Ishikawa (cell line): Measurements from ENCODE around the gene CPA5.

ENCODE experiments used
- CEBPB ChIP-seq: IDR thresholded peaks from 2 replicates; pipeline ENCODE4 v1.6.1; 2012
- CREB1 ChIP-seq: IDR thresholded peaks from 2 replicates; pipeline ENCODE4 v1.6.1; 2012; ENCODE audit warnings: low read depth
- EP300 ChIP-seq: IDR thresholded peaks from 2 replicates; pipeline ENCODE4 v1.6.1; 2012; ENCODE audit warnings: borderline replicate concordance
- MAX ChIP-seq: IDR thresholded peaks from 2 replicates; pipeline ENCODE4 v1.6.1; 2012
- NFIC ChIP-seq: IDR thresholded peaks from 2 replicates; pipeline ENCODE4 v1.6.1; 2012
- RAD21 ChIP-seq: IDR thresholded peaks from 2 replicates; pipeline ENCODE4 v1.6.1; 2012; ENCODE audit warnings: low read depth
- ZBTB7A ChIP-seq: IDR thresholded peaks from 2 replicates; pipeline ENCODE4 v1.6.1; 2012; ENCODE audit warnings: low read depth
- TF ChIP-seq, protein P1 (sequence below): IDR thresholded peaks from 2 replicates; pipeline ENCODE4 v1.6.1; 2012; ENCODE audit warnings: low read depth, mild to moderate bottlenecking

- TF ChIP-seq ZBTB7A (no peak), CEBPB (no peak), RAD21 (no peak), EP300 (no peak), CREB1 (no peak), MAX (no peak), NFIC (no peak)
- TF ChIP-seq, protein P1, sequence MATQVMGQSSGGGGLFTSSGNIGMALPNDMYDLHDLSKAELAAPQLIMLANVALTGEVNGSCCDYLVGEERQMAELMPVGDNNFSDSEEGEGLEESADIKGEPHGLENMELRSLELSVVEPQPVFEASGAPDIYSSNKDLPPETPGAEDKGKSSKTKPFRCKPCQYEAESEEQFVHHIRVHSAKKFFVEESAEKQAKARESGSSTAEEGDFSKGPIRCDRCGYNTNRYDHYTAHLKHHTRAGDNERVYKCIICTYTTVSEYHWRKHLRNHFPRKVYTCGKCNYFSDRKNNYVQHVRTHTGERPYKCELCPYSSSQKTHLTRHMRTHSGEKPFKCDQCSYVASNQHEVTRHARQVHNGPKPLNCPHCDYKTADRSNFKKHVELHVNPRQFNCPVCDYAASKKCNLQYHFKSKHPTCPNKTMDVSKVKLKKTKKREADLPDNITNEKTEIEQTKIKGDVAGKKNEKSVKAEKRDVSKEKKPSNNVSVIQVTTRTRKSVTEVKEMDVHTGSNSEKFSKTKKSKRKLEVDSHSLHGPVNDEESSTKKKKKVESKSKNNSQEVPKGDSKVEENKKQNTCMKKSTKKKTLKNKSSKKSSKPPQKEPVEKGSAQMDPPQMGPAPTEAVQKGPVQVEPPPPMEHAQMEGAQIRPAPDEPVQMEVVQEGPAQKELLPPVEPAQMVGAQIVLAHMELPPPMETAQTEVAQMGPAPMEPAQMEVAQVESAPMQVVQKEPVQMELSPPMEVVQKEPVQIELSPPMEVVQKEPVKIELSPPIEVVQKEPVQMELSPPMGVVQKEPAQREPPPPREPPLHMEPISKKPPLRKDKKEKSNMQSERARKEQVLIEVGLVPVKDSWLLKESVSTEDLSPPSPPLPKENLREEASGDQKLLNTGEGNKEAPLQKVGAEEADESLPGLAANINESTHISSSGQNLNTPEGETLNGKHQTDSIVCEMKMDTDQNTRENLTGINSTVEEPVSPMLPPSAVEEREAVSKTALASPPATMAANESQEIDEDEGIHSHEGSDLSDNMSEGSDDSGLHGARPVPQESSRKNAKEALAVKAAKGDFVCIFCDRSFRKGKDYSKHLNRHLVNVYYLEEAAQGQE: no peak
Measured at GRCh38 chr7:130338233-130338632, 6.4 kb upstream of the CPA5 start.
